HepG2 (cell line): ENCODE results near the gene AQP6. TPM values are rescaled to one million over a fixed set of nuclear protein-coding genes. Genes with fewer than 3 reads are reported as not detected.

Experiments
- DNMT1 ChIP-seq: sonication (generic); formaldehyde crosslinking; IDR thresholded peaks from 2 replicates; pipeline ENCODE4 v1.5.1; 2020; ENCODE audit warnings: mild to moderate bottlenecking, missing genetic modification reagents
- GLI4 ChIP-seq: sonication (generic); formaldehyde crosslinking; IDR thresholded peaks from 2 replicates; pipeline ENCODE4 v1.5.1; 2020; ENCODE audit warnings: missing genetic modification reagents, mild to moderate bottlenecking, moderate library complexity, borderline replicate concordance
- PTBP1 ChIP-seq: fragments of 200-400 bp; formaldehyde crosslinking; IDR thresholded peaks from 2 replicates; pipeline ENCODE4 v1.6.1; 2018; ENCODE audit warnings: low read length, low read depth; ENCODE audit not compliant: poor library complexity, severe bottlenecking
- REXO4 ChIP-seq: sonication (generic); formaldehyde crosslinking; IDR thresholded peaks from 2 replicates; pipeline ENCODE4 v1.8.0; 2022; ENCODE audit warnings: missing genetic modification reagents, mild to moderate bottlenecking, borderline replicate concordance
- ZNF121 ChIP-seq: sonication (generic); formaldehyde crosslinking; IDR thresholded peaks from 2 replicates; pipeline ENCODE4 v1.5.0; 2020; ENCODE audit warnings: mild to moderate bottlenecking, missing genetic modification reagents
- ZNF607 ChIP-seq: sonication (generic); formaldehyde crosslinking; IDR thresholded peaks from 2 replicates; pipeline ENCODE4 v1.5.1; 2020; ENCODE audit warnings: missing genetic modification reagents, mild to moderate bottlenecking, borderline replicate concordance
- ZNF678 ChIP-seq: sonication (generic); formaldehyde crosslinking; IDR thresholded peaks from 2 replicates; pipeline ENCODE4 v1.4.0; 2020; ENCODE audit warnings: mild to moderate bottlenecking, missing genetic modification reagents
- polyA plus RNA-seq, 8 experiments: library from polyadenylated mRNA; depleted of rRNA in 3 of 8; stranded (reverse) in 7 of 8; unstranded in 1 of 8; fragments of >200 nt; fragmentation: Illumina TruSeq in 4 of 8; extraction: Trizol in 4 of 8; gene quantifications; 2 replicates each; pipeline versions ENCODE4 v1.2.1 to v1.2.3, GENCODE V29; 2011 to 2016; ENCODE audit warnings: low read depth in 4 of 8, missing spikeins in 1 of 8, mixed read lengths in 1 of 8; ENCODE audit not compliant: insufficient read depth in 1 of 8
- total RNA-seq, 5 experiments: library from RNA; depleted of rRNA; stranded (reverse); fragments of >200 nt; fragmentation: Illumina TruSeq; extraction: Trizol; gene quantifications; 2 replicates each; pipeline ENCODE4 v1.2.3, GENCODE V29; 2016; ENCODE audit warnings: low read depth in 1 of 5
- TF ChIP-seq, protein P1 (sequence below): sonication (generic); formaldehyde crosslinking; IDR thresholded peaks from 2 replicates; pipeline ENCODE4 v1.5.1; 2020; ENCODE audit warnings: mild to moderate bottlenecking, missing genetic modification reagents, borderline replicate concordance
- TF ChIP-seq, protein P2 (sequence below): sonication (generic); formaldehyde crosslinking; IDR thresholded peaks from 2 replicates; pipeline ENCODE4 v1.4.0; 2020; ENCODE audit warnings: missing genetic modification reagents; ENCODE audit errors: not compliant biosample characterization
- TF ChIP-seq, protein P3 (sequence below): fragments of 450-650 bp; IDR thresholded peaks from 2 replicates; pipeline ENCODE4 v1.6.1; 2016
- TF ChIP-seq, protein P4 (sequence below): sonication (generic); formaldehyde crosslinking; IDR thresholded peaks from 2 replicates; pipeline ENCODE4 v1.4.0; 2020; ENCODE audit warnings: missing genetic modification reagents

The AQP6 gene
- total and polyA plus RNA-seq, 2 of the 13 experiments (the other 11 are each of a cell fraction or from before 2014, with no cell fraction given): 0.32 to 1.3 TPM

DNA sequence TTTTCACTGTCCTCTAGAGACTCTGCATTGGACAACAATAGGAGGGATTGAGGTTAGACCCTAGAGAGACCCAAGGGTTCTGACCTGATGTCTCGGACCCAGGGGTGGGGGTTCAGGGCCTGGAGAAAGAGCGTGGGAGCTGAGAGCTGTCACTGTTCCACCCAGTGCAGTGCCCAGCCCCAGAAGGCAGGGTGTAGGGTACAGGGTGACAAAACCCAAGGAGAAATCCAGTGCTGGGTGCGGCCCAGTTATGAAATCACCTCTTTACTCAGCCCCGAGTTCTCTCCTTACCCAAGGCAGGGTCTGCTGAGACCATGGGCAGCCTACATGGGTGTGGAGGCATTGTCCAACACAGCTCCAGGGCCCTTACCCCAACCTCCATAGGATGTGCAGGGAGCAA lies 19.6 kb upstream of the AQP6 start (continued):
- TF ChIP-seq, protein P1, sequence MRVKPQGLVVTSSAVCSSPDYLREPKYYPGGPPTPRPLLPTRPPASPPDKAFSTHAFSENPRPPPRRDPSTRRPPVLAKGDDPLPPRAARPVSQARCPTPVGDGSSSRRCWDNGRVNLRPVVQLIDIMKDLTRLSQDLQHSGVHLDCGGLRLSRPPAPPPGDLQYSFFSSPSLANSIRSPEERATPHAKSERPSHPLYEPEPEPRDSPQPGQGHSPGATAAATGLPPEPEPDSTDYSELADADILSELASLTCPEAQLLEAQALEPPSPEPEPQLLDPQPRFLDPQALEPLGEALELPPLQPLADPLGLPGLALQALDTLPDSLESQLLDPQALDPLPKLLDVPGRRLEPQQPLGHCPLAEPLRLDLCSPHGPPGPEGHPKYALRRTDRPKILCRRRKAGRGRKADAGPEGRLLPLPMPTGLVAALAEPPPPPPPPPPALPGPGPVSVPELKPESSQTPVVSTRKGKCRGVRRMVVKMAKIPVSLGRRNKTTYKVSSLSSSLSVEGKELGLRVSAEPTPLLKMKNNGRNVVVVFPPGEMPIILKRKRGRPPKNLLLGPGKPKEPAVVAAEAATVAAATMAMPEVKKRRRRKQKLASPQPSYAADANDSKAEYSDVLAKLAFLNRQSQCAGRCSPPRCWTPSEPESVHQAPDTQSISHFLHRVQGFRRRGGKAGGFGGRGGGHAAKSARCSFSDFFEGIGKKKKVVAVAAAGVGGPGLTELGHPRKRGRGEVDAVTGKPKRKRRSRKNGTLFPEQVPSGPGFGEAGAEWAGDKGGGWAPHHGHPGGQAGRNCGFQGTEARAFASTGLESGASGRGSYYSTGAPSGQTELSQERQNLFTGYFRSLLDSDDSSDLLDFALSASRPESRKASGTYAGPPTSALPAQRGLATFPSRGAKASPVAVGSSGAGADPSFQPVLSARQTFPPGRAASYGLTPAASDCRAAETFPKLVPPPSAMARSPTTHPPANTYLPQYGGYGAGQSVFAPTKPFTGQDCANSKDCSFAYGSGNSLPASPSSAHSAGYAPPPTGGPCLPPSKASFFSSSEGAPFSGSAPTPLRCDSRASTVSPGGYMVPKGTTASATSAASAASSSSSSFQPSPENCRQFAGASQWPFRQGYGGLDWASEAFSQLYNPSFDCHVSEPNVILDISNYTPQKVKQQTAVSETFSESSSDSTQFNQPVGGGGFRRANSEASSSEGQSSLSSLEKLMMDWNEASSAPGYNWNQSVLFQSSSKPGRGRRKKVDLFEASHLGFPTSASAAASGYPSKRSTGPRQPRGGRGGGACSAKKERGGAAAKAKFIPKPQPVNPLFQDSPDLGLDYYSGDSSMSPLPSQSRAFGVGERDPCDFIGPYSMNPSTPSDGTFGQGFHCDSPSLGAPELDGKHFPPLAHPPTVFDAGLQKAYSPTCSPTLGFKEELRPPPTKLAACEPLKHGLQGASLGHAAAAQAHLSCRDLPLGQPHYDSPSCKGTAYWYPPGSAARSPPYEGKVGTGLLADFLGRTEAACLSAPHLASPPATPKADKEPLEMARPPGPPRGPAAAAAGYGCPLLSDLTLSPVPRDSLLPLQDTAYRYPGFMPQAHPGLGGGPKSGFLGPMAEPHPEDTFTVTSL: no peak
- TF ChIP-seq, protein P2, sequence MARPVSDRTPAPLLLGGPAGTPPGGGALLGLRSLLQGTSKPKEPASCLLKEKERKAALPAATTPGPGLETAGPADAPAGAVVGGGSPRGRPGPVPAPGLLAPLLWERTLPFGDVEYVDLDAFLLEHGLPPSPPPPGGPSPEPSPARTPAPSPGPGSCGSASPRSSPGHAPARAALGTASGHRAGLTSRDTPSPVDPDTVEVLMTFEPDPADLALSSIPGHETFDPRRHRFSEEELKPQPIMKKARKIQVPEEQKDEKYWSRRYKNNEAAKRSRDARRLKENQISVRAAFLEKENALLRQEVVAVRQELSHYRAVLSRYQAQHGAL (CRISPR knock-in tag): no peak
- TF ChIP-seq DNMT1 (CRISPR knock-in tag) (no peak), ZNF678 (CRISPR knock-in tag) (no peak), REXO4 (CRISPR knock-in tag) (no peak), PTBP1 (no peak), ZNF607 (CRISPR knock-in tag) (no peak), ZNF121 (CRISPR knock-in tag) (no peak), GLI4 (no peak)
- TF ChIP-seq, protein P3, sequence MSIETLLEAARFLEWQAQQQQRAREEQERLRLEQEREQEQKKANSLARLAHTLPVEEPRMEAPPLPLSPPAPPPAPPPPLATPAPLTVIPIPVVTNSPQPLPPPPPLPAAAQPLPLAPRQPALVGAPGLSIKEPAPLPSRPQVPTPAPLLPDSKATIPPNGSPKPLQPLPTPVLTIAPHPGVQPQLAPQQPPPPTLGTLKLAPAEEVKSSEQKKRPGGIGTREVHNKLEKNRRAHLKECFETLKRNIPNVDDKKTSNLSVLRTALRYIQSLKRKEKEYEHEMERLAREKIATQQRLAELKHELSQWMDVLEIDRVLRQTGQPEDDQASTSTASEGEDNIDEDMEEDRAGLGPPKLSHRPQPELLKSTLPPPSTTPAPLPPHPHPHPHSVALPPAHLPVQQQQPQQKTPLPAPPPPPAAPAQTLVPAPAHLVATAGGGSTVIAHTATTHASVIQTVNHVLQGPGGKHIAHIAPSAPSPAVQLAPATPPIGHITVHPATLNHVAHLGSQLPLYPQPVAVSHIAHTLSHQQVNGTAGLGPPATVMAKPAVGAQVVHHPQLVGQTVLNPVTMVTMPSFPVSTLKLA: no peak
- TF ChIP-seq, protein P4, sequence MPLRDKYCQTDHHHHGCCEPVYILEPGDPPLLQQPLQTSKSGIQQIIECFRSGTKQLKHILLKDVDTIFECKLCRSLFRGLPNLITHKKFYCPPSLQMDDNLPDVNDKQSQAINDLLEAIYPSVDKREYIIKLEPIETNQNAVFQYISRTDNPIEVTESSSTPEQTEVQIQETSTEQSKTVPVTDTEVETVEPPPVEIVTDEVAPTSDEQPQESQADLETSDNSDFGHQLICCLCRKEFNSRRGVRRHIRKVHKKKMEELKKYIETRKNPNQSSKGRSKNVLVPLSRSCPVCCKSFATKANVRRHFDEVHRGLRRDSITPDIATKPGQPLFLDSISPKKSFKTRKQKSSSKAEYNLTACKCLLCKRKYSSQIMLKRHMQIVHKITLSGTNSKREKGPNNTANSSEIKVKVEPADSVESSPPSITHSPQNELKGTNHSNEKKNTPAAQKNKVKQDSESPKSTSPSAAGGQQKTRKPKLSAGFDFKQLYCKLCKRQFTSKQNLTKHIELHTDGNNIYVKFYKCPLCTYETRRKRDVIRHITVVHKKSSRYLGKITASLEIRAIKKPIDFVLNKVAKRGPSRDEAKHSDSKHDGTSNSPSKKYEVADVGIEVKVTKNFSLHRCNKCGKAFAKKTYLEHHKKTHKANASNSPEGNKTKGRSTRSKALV: no peak
